Stomach (tissue), 9 donors: ENCODE results near the gene SMAD3. TPM values are rescaled to one million over a fixed set of nuclear protein-coding genes. Genes with fewer than 3 reads are reported as not detected.

Experiments
- DNase-seq, 2 donors: peaks; one replicate each; pipeline versions ENCODE4 v3.0.0 to v3.0.0-alpha.2; 2013 to 2019
- H3K27ac ChIP-seq, 5 donors: fragments of 200-600 bp in 4 of 5; sonication (generic) in 4 of 5; one replicate each; pipeline ENCODE4 v1.5.1; 2013 to 2019; ENCODE audit warnings: mild to moderate bottlenecking in 1 of 5, moderate library complexity in 1 of 5
- H3K27me3 ChIP-seq, 3 donors: fragments of 200-600 bp; sonication (generic); one replicate each; pipeline ENCODE4 v1.5.1; 2017 to 2019; ENCODE audit warnings: mixed run types in 1 of 3
- H3K36me3 ChIP-seq, 4 donors: fragments of 200-600 bp; sonication (generic); 1 replicate in 3 of 4; 2 replicates in 1 of 4; pipeline ENCODE4 v1.5.1; 2016 to 2019
- H3K4me1 ChIP-seq, 4 donors: fragments of 200-600 bp; sonication (generic); one replicate each; pipeline ENCODE4 v1.5.1; 2016 to 2019
- H3K4me3 ChIP-seq, 4 donors: fragments of 200-600 bp; sonication (generic) in 3 of 4; one replicate each; pipeline ENCODE4 v1.5.1; 2016 to 2019; ENCODE audit warnings: mild to moderate bottlenecking in 1 of 4
- H3K9me3 ChIP-seq, 4 donors: fragments of 200-600 bp; sonication (generic); one replicate each; pipeline ENCODE4 v1.5.1; 2016 to 2019
- CTCF ChIP-seq, 7 experiments: fragments of 450-650 bp in 4 of 7; fragments of 200-600 bp in 3 of 7; sonication (generic) in 3 of 7; IDR thresholded peaks; one replicate each; pipeline ENCODE4 v1.5.1; 2016 to 2019; ENCODE audit warnings: antibody characterized with exemption in 7 of 7, control low read depth in 2 of 7, mild to moderate bottlenecking in 1 of 7
- EP300 ChIP-seq: sonication (generic); formaldehyde crosslinking; IDR thresholded peaks from one replicate; pipeline ENCODE4 v1.6.1; 2017; ENCODE audit warnings: antibody characterized with exemption
- POLR2A ChIP-seq, 4 donors: fragments of 450-650 bp; IDR thresholded peaks; one replicate each; pipeline ENCODE4 v1.6.1; 2016; ENCODE audit warnings: antibody characterized with exemption in 4 of 4, control low read depth in 2 of 4, mild to moderate bottlenecking in 1 of 4, moderate library complexity in 1 of 4
- POLR2AphosphoS5 ChIP-seq, 3 donors: sonication (generic); formaldehyde crosslinking; IDR thresholded peaks; one replicate each; pipeline ENCODE4 v1.6.1; 2016; ENCODE audit warnings: antibody characterized with exemption in 3 of 3
- WGBS, 5 donors: extraction: QIAGEN DNeasy Blood & Tissue Kit in 3 of 5; methylation state at CpG; one replicate each; pipeline versions ENCODE4 v1.1.5 to v1.1.7; 2013 to 2018; 5-methylcytosine and 5-hydroxymethylcytosine counted together
- intact Hi-C: fragments of 100-400 bp; cut with DNase I; formaldehyde crosslinking; loops from one replicate; pipeline ENCODE4 v1.15.1; 2023; ENCODE audit warnings: low total_unique reads
- polyA plus RNA-seq, 3 donors: library from polyadenylated mRNA; stranded (reverse); fragments of 200-250 nt; gene quantifications; one replicate each; pipeline ENCODE4 v1.2.3, GENCODE V29; 2013
- total RNA-seq, 5 donors: library from RNA; depleted of rRNA; stranded (reverse); fragments of >200 nt; gene quantifications; one replicate each; pipeline versions ENCODE4 v1.1.0 to v1.2.3, GENCODE V29; 2014 to 2016
- donor health status: healthy with polysubstance abuse.
- donor health status: Bipolar disorder and iron deficiency.
- donor health status: healthy.

Gene SMAD3
- total and polyA plus RNA-seq, 8 donors, result 6.8 to 103 (median 27.5) TPM

GRCh38 chr15:67070150-67070549, 4.7 kb downstream of the SMAD3 start:
- TF ChIP-seq EP300, result no peak
- no peak for TF ChIP-seq POLR2AphosphoS5 (IDR thresholded peaks at IDR 0.05)
- no peak for TF ChIP-seq CTCF (IDR thresholded peaks at IDR 0.05)
- H3K27me3 ChIP-seq, result no peaks in the 10 kb centered on the region
- no peak overlapping the region for H3K4me3 ChIP-seq
- peaks cover 0 to 10% (median 6%) of the 10 kb centered on the region in 4 donors for H3K36me3 ChIP-seq
- H3K27ac ChIP-seq, result peak overlapping the region in 3 of 5 donors; percentile 38 to 93 (median 93)
- peaks cover 57 to 85% (median 70%) of the 10 kb centered on the region in 4 donors for H3K4me1 ChIP-seq
- DNase-seq, result no peak
- intact Hi-C loops, result no loop called here
- H3K9me3 ChIP-seq, result no peaks in the 10 kb centered on the region
- 67 to 81% (median 69%) methylated on average over 5 of the region's 5 CpGs for WGBS, 5 donors

- no peak for DNase-seq
- intact Hi-C loops, result no loop called here
These were observed 5.7 kb downstream of the SMAD3 start for GRCh38 chr15:67070892-67071664.

GRCh38 chr15:67072442-67072841, 7.0 kb downstream of the SMAD3 start:
- Histone ChIP-seq H3K4me3 (no peak overlapping the region), H3K36me3 (peaks cover 0 to 10% (median 6%) of the 10 kb centered on the region in 4 donors), H3K27me3 (no peaks in the 10 kb centered on the region), H3K27ac (peak overlapping the region in 2 of 5 donors; percentile 34 to 81), H3K4me1 (peaks cover 64 to 96% (median 85%) of the 10 kb centered on the region in 4 donors), H3K9me3 (no peaks in the 10 kb centered on the region)
- no peak for TF ChIP-seq EP300
- TF ChIP-seq CTCF (IDR thresholded peaks at IDR 0.05), result no peak
- TF ChIP-seq POLR2AphosphoS5 (IDR thresholded peaks at IDR 0.05), result no peak
- TF ChIP-seq POLR2A (IDR thresholded peaks at IDR 0.05), result no peak
- DNase-seq, result no peak
- intact Hi-C loops, result no loop called here
- WGBS, 5 donors, result 38 to 75% (median 57%) methylated on average over 1 of the region's 1 CpG

More at GRCh38 chr15:67070892-67071664, 5.7 kb downstream of the SMAD3 start:
- H3K4me3 ChIP-seq, result no peak overlapping the region
- H3K27me3 ChIP-seq, result no peaks in the 10 kb centered on the region
- peaks cover 60 to 94% (median 78%) of the 10 kb centered on the region in 4 donors for H3K4me1 ChIP-seq
- TF ChIP-seq POLR2AphosphoS5 (IDR thresholded peaks at IDR 0.05), result no peak
- no peak for TF ChIP-seq CTCF (IDR thresholded peaks at IDR 0.05)
- no peak for TF ChIP-seq EP300
- no peak for TF ChIP-seq POLR2A (IDR thresholded peaks at IDR 0.05)
- 88 to 92% (median 90%) methylated on average over 9 of the region's 9 CpGs for WGBS, 5 donors
- H3K27ac ChIP-seq, result no peak overlapping the region
- peaks cover 0 to 10% (median 6%) of the 10 kb centered on the region in 4 donors for H3K36me3 ChIP-seq
- no peaks in the 10 kb centered on the region for H3K9me3 ChIP-seq

- 54 to 70% (median 64%) methylated on average over 2 of the region's 2 CpGs for WGBS, 5 donors
- Histone ChIP-seq H3K36me3 (peaks cover 0 to 10% (median 6%) of the 10 kb centered on the region in 4 donors), H3K27me3 (no peaks in the 10 kb centered on the region), H3K9me3 (no peaks in the 10 kb centered on the region), H3K4me1 (peaks cover 64 to 96% (median 85%) of the 10 kb centered on the region in 4 donors), H3K4me3 (no peak overlapping the region), H3K27ac (peak overlapping the region in 2 of 5 donors; percentile 62 to 81)
- no peak for DNase-seq
- intact Hi-C loops, result no loop called here
- no peak for TF ChIP-seq POLR2AphosphoS5 (IDR thresholded peaks at IDR 0.05)
- TF ChIP-seq EP300, result no peak
- TF ChIP-seq CTCF (IDR thresholded peaks at IDR 0.05), result no peak
These were observed 7.6 kb downstream of the SMAD3 start for GRCh38 chr15:67072958-67073357.
